Measurements from ENCODE around the gene AKAP13. TPM values are rescaled to one million over a fixed set of nuclear protein-coding genes. Genes with fewer than 3 reads are reported as not detected.

Gene AKAP13
- total and polyA plus RNA-seq, 2 of the 13 experiments (the other 11 are each of a cell fraction or from before 2014, with no cell fraction given) = 6.7 to 27.1 TPM

DNA sequence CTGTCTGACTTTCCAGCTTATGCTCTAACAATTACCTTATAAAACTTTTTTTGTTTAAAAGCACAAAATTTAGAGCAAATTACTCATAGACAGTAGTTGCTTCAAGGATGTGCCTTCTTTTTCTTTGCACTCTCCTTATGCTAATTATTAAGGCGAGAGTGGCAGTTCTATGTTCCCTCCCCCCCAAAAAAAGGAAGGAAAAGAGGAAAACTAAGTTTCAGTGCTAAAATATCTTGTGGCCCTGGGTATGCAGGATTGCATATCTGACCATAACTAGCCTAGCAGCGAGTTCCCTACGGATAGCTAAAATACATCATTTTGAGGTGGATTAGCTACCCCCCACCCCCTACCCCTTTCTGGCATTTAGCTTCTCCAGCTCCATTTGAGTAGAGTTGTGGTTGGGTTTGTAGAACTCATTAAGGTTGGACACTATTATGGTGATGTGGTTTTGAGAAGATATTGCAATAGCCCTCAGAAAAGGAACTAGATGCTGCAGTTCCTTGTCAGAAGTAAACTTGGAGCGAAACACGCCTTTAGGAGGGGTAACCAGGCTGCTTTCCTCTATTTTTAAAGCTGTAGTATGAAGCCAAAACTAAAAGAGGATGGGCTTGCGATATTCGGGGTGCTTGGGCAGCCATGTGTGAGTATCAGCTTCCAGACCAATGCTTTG is 174.6 kb downstream of the AKAP13 start:
- FAIRE-seq = no peak

More for the DNA sequence above, 174.6 kb downstream of the AKAP13 start:
- 98% methylated on average over 7 of the region's 7 CpGs for WGBS (ENCODE audit: low lambda C conversion rate)
- Histone ChIP-seq H3K27ac (ENCODE audit: extremely low read length, insufficient read depth, low read length) (no peak overlapping the region), H3K4me3 (replicated peaks in 1 of 3; ENCODE audit: insufficient read depth in 1 of 3, low read depth in 2 of 3, low read length in 3 of 3) (no peak overlapping the region), H3K36me3 (replicated peaks in 1 of 2; ENCODE audit: control insufficient read depth in 1 of 2, insufficient read depth in 2 of 2, low read length in 2 of 2) (no peaks in the 10 kb centered on the region; a peak in 2 of 5 replicates), H3K9ac (ENCODE audit: insufficient read depth, low read depth, low read length) (no peak overlapping the region), H3K79me2 (ENCODE audit: insufficient read depth, low read length) (no peaks in the 10 kb centered on the region), H3K27me3 (ENCODE audit: control insufficient read depth in 1 of 2, insufficient read depth in 2 of 2, low read length in 2 of 2) (no peaks in the 10 kb centered on the region), H2AFZ (ENCODE audit: low read length) (no peak overlapping the region), H3K4me2 (ENCODE audit: low read depth, low read length) (no peak overlapping the region), H3K4me1 (ENCODE audit: insufficient read depth, low read length) (no peaks in the 10 kb centered on the region), H4K20me1 (ENCODE audit: insufficient read depth, low read length) (no peaks in the 10 kb centered on the region), H3K9me3 (ENCODE audit: low read length) (no peaks in the 10 kb centered on the region)
- CTCF ChIA-PET (ENCODE audit: low intra/inter-chr PET ratio, low total read pairs) = no interaction called here
- DNase-seq (ENCODE audit: low spot score) (no peak), ATAC-seq (no peak)
- intact Hi-C loops (cut with micrococcal nuclease; ENCODE audit: unreplicated experiment) (loop anchor here (5.0 kb wide), 1 partner anchor 38 kb away; no protein-coding TSS in a partner anchor), in situ Hi-C loops (cut with HindIII; ENCODE audit: extremely low pct_ligation_motif_present, low pct_unique_long_range_greater_than_20kb) (no loop called here)
- no peak for TF ChIP-seq ZNF761 (CRISPR knock-in tag; conservative IDR thresholded peaks at IDR 0.05)
- no peak for TF ChIP-seq ZNF180 (CRISPR knock-in tag; IDR thresholded peaks at IDR 0.05; ENCODE audit: borderline replicate concordance, low read depth)
- TF ChIP-seq ZNF431 (CRISPR knock-in tag; IDR thresholded peaks at IDR 0.05; ENCODE audit: borderline replicate concordance, low read depth) = no peak
- no peak for TF ChIP-seq ZNF615 (CRISPR knock-in tag; IDR thresholded peaks at IDR 0.05; ENCODE audit: borderline replicate concordance)
- TF ChIP-seq REPIN1 (CRISPR knock-in tag; IDR thresholded peaks at IDR 0.05; ENCODE audit: borderline replicate concordance, low read depth) = no peak
- TF ChIP-seq, protein P1, sequence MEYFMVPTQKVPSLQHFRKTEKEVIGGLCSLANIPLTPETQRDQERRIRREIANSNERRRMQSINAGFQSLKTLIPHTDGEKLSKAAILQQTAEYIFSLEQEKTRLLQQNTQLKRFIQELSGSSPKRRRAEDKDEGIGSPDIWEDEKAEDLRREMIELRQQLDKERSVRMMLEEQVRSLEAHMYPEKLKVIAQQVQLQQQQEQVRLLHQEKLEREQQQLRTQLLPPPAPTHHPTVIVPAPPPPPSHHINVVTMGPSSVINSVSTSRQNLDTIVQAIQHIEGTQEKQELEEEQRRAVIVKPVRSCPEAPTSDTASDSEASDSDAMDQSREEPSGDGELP (IDR thresholded peaks at IDR 0.05; ENCODE audit: borderline replicate concordance, low read depth) = no peak
- TF ChIP-seq, protein P2, sequence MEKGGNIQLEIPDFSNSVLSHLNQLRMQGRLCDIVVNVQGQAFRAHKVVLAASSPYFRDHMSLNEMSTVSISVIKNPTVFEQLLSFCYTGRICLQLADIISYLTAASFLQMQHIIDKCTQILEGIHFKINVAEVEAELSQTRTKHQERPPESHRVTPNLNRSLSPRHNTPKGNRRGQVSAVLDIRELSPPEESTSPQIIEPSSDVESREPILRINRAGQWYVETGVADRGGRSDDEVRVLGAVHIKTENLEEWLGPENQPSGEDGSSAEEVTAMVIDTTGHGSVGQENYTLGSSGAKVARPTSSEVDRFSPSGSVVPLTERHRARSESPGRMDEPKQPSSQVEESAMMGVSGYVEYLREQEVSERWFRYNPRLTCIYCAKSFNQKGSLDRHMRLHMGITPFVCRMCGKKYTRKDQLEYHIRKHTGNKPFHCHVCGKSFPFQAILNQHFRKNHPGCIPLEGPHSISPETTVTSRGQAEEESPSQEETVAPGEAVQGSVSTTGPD (CRISPR knock-in tag; IDR thresholded peaks at IDR 0.05) = no peak
- no peak for TF ChIP-seq MXI1 (IDR thresholded peaks at IDR 0.05; ENCODE audit: borderline replicate concordance, low read depth, low read length)
- POLR2A ChIA-PET = no interaction called here
- BruUV-seq (replicated peaks) = no TSS peak
